Loucy (cell line): ENCODE data around the gene VAV3.

Source experiments
- H2AFZ ChIP-seq: fragments of 200-600 bp; sonication (generic); 2 replicates; pipeline ENCODE4 v1.6.0; 2016; ENCODE audit warnings: antibody characterized with exemption, mild to moderate bottlenecking, low read length, moderate library complexity
- H3F3A ChIP-seq: fragments of 200-600 bp; 2 replicates; pipeline ENCODE4 v1.6.0; 2016; ENCODE audit warnings: antibody characterized with exemption, low read depth, mild to moderate bottlenecking
- H3K27me3 ChIP-seq: fragments of 200-600 bp; sonication (generic); 2 replicates; pipeline ENCODE4 v1.6.1; 2014; ENCODE audit warnings: low read length, mild to moderate bottlenecking; ENCODE audit not compliant: insufficient read depth, poor library complexity, severe bottlenecking
- H3K36me3 ChIP-seq: fragments of 200-600 bp; sonication (generic); 2 replicates; pipeline ENCODE4 v1.6.1; 2016; ENCODE audit warnings: low read length; ENCODE audit not compliant: insufficient read depth
- H3K4me1 ChIP-seq: fragments of 200-600 bp; sonication (generic); 2 replicates; pipeline ENCODE4 v1.5.1; 2014; ENCODE audit warnings: low read length, mild to moderate bottlenecking; ENCODE audit not compliant: insufficient read depth, poor library complexity, severe bottlenecking
- H3K4me2 ChIP-seq: fragments of 200-600 bp; sonication (generic); 2 replicates; pipeline ENCODE4 v1.6.0; 2014; ENCODE audit warnings: antibody characterized with exemption, low read length, low read depth, mild to moderate bottlenecking; ENCODE audit not compliant: poor library complexity, severe bottlenecking
- H3K4me3 ChIP-seq: fragments of 200-600 bp; sonication (generic); 2 replicates; pipeline ENCODE4 v1.5.1; 2014; ENCODE audit warnings: low read length, mild to moderate bottlenecking, mixed read lengths; ENCODE audit not compliant: poor library complexity, severe bottlenecking
- H3K79me2 ChIP-seq: fragments of 200-600 bp; sonication (generic); 2 replicates; pipeline ENCODE4 v1.6.1; 2014; ENCODE audit warnings: low read length; ENCODE audit not compliant: insufficient read depth
- H3K9ac ChIP-seq: fragments of 200-600 bp; sonication (generic); 2 replicates; pipeline ENCODE4 v1.6.0; 2014; ENCODE audit warnings: mild to moderate bottlenecking, low read depth, low read length, moderate library complexity; ENCODE audit not compliant: poor library complexity, severe bottlenecking
- H3K9me2 ChIP-seq: fragments of 200-600 bp; sonication (generic); replicated peaks from 2 replicates; pipeline ENCODE4 v1.6.1; 2016; ENCODE audit warnings: low read depth, low read length, mixed read lengths
- H3K9me3 ChIP-seq: fragments of 200-600 bp; sonication (generic); 2 replicates; pipeline ENCODE4 v1.6.1; 2014; ENCODE audit warnings: mild to moderate bottlenecking, antibody characterized with exemption, low read length, low read depth; ENCODE audit not compliant: insufficient read depth
- H4K20me1 ChIP-seq: fragments of 200-600 bp; sonication (generic); 2 replicates; pipeline ENCODE4 v1.6.0; 2014; ENCODE audit warnings: antibody characterized with exemption, low read length, mild to moderate bottlenecking; ENCODE audit not compliant: insufficient read depth, poor library complexity, severe bottlenecking
- EZH2phosphoT487 ChIP-seq: fragments of 200-600 bp; IDR thresholded peaks from 2 replicates; pipeline ENCODE4 v1.6.1; 2018; ENCODE audit warnings: antibody characterized with exemption, mild to moderate bottlenecking, moderate library complexity, borderline replicate concordance
- TF ChIP-seq, protein P1 (sequence below): fragments of 200-600 bp; sonication (generic); conservative IDR thresholded peaks from 2 replicates; pipeline ENCODE4 v1.5.1; 2014; ENCODE audit warnings: mild to moderate bottlenecking, antibody characterized with exemption, low read length

VAV3 gene

DNA sequence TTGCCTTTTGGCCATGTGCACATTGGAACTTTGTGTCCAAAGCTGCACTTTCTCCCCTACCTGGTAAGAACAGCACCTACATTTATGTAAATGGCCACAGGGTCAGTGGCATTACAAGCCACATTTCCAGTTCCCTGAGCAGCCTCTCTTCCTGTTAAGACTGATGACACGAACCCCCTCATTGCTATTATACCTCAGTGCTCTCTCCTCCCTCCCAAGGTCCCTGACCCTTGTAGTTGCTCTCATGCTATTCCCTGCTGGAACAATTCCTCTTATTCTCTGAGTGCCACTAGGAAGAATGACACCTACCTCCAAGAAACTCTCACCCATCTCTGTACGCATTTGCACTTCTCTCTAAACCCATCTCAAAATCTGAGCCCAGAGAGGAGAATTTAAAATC is 14.9 kb upstream of the VAV3 start:
- TF ChIP-seq, protein P1, sequence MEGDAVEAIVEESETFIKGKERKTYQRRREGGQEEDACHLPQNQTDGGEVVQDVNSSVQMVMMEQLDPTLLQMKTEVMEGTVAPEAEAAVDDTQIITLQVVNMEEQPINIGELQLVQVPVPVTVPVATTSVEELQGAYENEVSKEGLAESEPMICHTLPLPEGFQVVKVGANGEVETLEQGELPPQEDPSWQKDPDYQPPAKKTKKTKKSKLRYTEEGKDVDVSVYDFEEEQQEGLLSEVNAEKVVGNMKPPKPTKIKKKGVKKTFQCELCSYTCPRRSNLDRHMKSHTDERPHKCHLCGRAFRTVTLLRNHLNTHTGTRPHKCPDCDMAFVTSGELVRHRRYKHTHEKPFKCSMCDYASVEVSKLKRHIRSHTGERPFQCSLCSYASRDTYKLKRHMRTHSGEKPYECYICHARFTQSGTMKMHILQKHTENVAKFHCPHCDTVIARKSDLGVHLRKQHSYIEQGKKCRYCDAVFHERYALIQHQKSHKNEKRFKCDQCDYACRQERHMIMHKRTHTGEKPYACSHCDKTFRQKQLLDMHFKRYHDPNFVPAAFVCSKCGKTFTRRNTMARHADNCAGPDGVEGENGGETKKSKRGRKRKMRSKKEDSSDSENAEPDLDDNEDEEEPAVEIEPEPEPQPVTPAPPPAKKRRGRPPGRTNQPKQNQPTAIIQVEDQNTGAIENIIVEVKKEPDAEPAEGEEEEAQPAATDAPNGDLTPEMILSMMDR, result no peak
- TF ChIP-seq EZH2phosphoT487, result no peak

GRCh38 chr1:107979088-107979487 is 14.1 kb upstream of the VAV3 start:
- no peak overlapping the region for H3K9ac ChIP-seq
- H3F3A ChIP-seq, result no peaks in the 10 kb centered on the region
- no peaks in the 10 kb centered on the region for H3K9me3 ChIP-seq
- H3K4me3 ChIP-seq, result no peak overlapping the region
- no peaks in the 10 kb centered on the region for H3K79me2 ChIP-seq
- TF ChIP-seq, protein P1, result no peak
- TF ChIP-seq EZH2phosphoT487, result no peak
- no peak overlapping the region for H3K4me2 ChIP-seq
- peaks cover 13% of the 10 kb centered on the region for H3K4me1 ChIP-seq
- no peak overlapping the region for H2AFZ ChIP-seq
- H3K27me3 ChIP-seq, result no peaks in the 10 kb centered on the region
- no peaks in the 10 kb centered on the region for H3K9me2 ChIP-seq
- no peaks in the 10 kb centered on the region for H4K20me1 ChIP-seq
- H3K36me3 ChIP-seq, result no peaks in the 10 kb centered on the region

More for the DNA sequence above, 14.9 kb upstream of the VAV3 start:
- Histone ChIP-seq H3K27me3 (no peaks in the 10 kb centered on the region), H4K20me1 (no peaks in the 10 kb centered on the region), H3K9me2 (no peaks in the 10 kb centered on the region), H3F3A (no peaks in the 10 kb centered on the region), H3K79me2 (no peaks in the 10 kb centered on the region), H3K9me3 (no peaks in the 10 kb centered on the region), H3K4me1 (peaks cover 13% of the 10 kb centered on the region), H3K4me3 (no peak overlapping the region), H2AFZ (peak overlapping the region; percentile 43), H3K9ac (no peak overlapping the region), H3K36me3 (no peaks in the 10 kb centered on the region), H3K4me2 (no peak overlapping the region)

DNA sequence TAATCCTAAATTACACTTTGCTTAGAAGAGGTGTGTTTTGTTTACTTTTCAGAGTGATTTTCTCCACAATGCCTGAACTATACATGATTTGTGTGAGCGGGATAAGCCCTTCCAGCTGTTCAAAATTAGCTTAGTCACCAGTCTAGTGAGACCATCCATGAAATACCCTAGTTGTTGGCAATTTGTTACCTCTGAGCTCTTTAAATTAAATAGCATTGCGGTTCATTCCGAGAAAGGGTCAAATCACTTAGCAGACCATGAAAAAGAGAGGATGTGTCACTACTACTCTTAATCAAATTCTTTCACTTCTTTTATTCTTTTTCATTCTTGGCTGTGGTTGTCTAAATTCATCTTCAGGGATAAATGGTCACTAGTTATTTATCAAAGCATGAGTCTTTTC is 11.9 kb upstream of the VAV3 start:
- Histone ChIP-seq H3K9me3 (no peaks in the 10 kb centered on the region), H2AFZ (no peak overlapping the region), H3K79me2 (no peaks in the 10 kb centered on the region), H3K4me3 (no peak overlapping the region), H3K36me3 (no peaks in the 10 kb centered on the region), H3F3A (no peaks in the 10 kb centered on the region), H3K4me2 (no peak overlapping the region), H3K9me2 (no peaks in the 10 kb centered on the region), H3K9ac (no peak overlapping the region), H4K20me1 (no peaks in the 10 kb centered on the region), H3K27me3 (no peaks in the 10 kb centered on the region), H3K4me1 (peaks cover 13% of the 10 kb centered on the region)
- TF ChIP-seq EZH2phosphoT487, result no peak
- TF ChIP-seq, protein P1, result no peak
